HFFc6 (cell line): ENCODE data around the gene EPHB1. TPM values are rescaled to one million over a fixed set of nuclear protein-coding genes. Genes with fewer than 3 reads are reported as not detected.

Experiments used
- DNase-seq: peaks from one replicate; pipeline ENCODE4 v3.0.0-alpha.2; 2018
- H3K27ac Mint-ChIP-seq: 2 replicates; pipeline ENCODE4 v1.8.0; 2020; ENCODE audit warnings: mild to moderate bottlenecking, mixed read lengths
- H3K27me3 Mint-ChIP-seq: 2 replicates; pipeline ENCODE4 v1.8.0; 2021; ENCODE audit warnings: mild to moderate bottlenecking, moderate library complexity, mixed read lengths; ENCODE audit not compliant: insufficient read depth
- H3K36me3 Mint-ChIP-seq: 2 replicates; pipeline ENCODE4 v1.8.0; 2021; ENCODE audit warnings: low read depth, mixed read lengths
- H3K4me1 Mint-ChIP-seq: 2 replicates; pipeline ENCODE4 v1.8.0; 2020; ENCODE audit warnings: low read depth, mixed read lengths
- H3K4me3 Mint-ChIP-seq: 2 replicates; pipeline ENCODE4 v1.8.0; 2020; ENCODE audit warnings: mild to moderate bottlenecking, moderate library complexity, mixed read lengths
- H3K9me3 Mint-ChIP-seq: 2 replicates; pipeline ENCODE4 v1.8.0; 2020; ENCODE audit warnings: mild to moderate bottlenecking, mixed read lengths
- CTCF ChIP-seq: fragments of 200-600 bp; sonication (generic); IDR thresholded peaks from 2 replicates; pipeline ENCODE4 v1.5.0; 2021; ENCODE audit warnings: antibody characterized with exemption, mild to moderate bottlenecking
- total RNA-seq, 6 experiments: library from RNA; stranded (reverse); fragmentation: NEBNext Ultra II Directional; extraction: Animal tissue kit (Norgen Biotek cat#: 25700); gene quantifications; 2 replicates in 1 of 6; 3 replicates in 5 of 6; pipeline ENCODE4 v1.2.3, GENCODE V29; 2021

EPHB1 gene
- total RNA-seq, 6 experiments from 2014 or later = 0.88 to 2.6 (median 1.0) TPM

DNA sequence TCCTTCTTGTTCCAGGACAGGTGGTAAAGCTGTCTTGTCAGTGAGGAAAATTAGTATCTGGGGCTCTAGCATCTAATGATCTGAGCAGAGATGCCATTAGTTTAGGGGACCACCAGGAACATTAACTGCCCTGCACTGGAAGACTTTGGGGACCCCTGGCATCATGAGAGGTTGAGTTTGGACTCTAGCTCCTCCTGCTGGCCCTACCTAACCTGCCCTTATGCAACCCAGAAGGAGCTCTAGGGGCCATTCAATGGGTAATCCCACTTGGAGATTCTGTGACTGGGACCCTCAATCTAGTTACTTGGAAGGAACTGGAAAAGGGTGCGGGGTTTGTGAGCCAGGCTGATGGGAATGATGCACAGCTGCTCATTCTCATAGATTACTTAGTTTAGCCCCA, 451.0 kb downstream of the EPHB1 start:
- H3K36me3 Mint-ChIP-seq = no peaks in the 10 kb centered on the region
- no peak for TF ChIP-seq CTCF
- H3K9me3 Mint-ChIP-seq = no peaks in the 10 kb centered on the region
- no peaks in the 10 kb centered on the region for H3K4me1 Mint-ChIP-seq
- H3K4me3 Mint-ChIP-seq = no peak overlapping the region
- no peak overlapping the region for H3K27ac Mint-ChIP-seq
- DNase-seq = no peak
- no peaks in the 10 kb centered on the region for H3K27me3 Mint-ChIP-seq

- no peaks in the 10 kb centered on the region for H3K27me3 Mint-ChIP-seq
- no peak overlapping the region for H3K27ac Mint-ChIP-seq
- H3K9me3 Mint-ChIP-seq = no peaks in the 10 kb centered on the region
- no peak for DNase-seq
- H3K4me1 Mint-ChIP-seq = no peaks in the 10 kb centered on the region
- no peaks in the 10 kb centered on the region for H3K36me3 Mint-ChIP-seq
- no peak for TF ChIP-seq CTCF
- no peak overlapping the region for H3K4me3 Mint-ChIP-seq
These were observed 453.2 kb downstream of the EPHB1 start for GRCh38 chr3:135248213-135248612.

DNA sequence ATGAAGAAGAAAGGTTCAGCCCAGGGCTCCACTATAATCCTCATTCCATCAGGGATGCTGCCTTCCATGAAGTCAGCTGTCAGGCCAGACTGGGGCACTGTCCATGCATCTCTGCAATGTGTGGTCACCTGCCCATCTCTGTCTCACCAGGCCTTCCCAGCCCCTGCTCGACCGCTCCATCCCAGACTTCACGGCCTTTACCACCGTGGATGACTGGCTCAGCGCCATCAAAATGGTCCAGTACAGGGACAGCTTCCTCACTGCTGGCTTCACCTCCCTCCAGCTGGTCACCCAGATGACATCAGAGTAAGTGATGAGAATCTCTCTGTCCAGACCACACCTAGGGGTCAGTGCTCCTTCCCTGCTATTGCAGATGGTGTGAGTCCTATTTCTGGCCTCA, 454.1 kb downstream of the EPHB1 start:
- TF ChIP-seq CTCF = no peak
- H3K27ac Mint-ChIP-seq = no peak overlapping the region
- no peak for DNase-seq
- H3K9me3 Mint-ChIP-seq = no peaks in the 10 kb centered on the region
- no peaks in the 10 kb centered on the region for H3K4me1 Mint-ChIP-seq
- H3K36me3 Mint-ChIP-seq = no peaks in the 10 kb centered on the region
- no peaks in the 10 kb centered on the region for H3K27me3 Mint-ChIP-seq
- H3K4me3 Mint-ChIP-seq = no peak overlapping the region

- no peak for TF ChIP-seq CTCF
- H3K4me3 Mint-ChIP-seq = no peak overlapping the region
These were observed 463.9 kb downstream of the EPHB1 start for GRCh38 chr3:135258916-135259315.

DNA sequence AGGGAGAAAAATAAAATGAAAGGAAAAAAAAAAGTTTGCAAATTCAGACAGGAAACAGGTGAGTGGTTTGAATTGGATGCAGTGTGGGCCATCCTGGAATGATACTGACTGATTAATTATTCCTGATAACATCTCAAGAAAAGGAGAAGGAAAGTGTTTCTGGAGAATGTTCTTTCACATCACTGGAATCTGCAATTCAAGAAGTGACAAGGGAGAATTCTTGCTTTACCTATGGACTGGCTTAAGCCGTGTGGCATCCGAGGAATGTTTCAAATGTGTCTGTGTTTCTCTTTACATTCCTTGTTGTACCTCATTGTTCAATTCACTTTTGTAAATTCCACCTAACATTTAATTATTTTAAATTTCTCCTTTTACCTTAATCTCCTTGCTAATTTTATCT, 465.0 kb downstream of the EPHB1 start:
- TF ChIP-seq CTCF = no peak
- Mint-ChIP-seq H3K9me3 (peaks cover 10% of the 10 kb centered on the region), H3K27ac (no peak overlapping the region), H3K36me3 (0 out of 2 replicates have a peak, but pooled peaks cover 4% of the 10 kb centered on the region), H3K27me3 (peaks cover 1% of the 10 kb centered on the region), H3K4me3 (no peak overlapping the region), H3K4me1 (no peaks in the 10 kb centered on the region)
- no peak for DNase-seq

More at GRCh38 chr3:135258916-135259315, 463.9 kb downstream of the EPHB1 start:
- Mint-ChIP-seq H3K27ac (no peak overlapping the region), H3K27me3 (peaks cover 1% of the 10 kb centered on the region; the same call in 1 of the 2 replicates), H3K4me1 (no peaks in the 10 kb centered on the region), H3K36me3 (0 out of 2 replicates have a peak, but pooled peaks cover 4% of the 10 kb centered on the region), H3K9me3 (peaks cover 6% of the 10 kb centered on the region)
- DNase-seq = no peak
